Loucy (cell line): ENCODE measurements around the gene MUC13.
"Not testable (repeated sequence)": the region's sequence is repeated elsewhere in the genome, so short reads cannot be mapped to it uniquely, and the experiment has no call there.

Source experiments
- H2AFZ ChIP-seq: fragments of 200-600 bp; sonication (generic); 2 replicates; pipeline ENCODE4 v1.6.0; 2016; ENCODE audit warnings: antibody characterized with exemption, mild to moderate bottlenecking, low read length, moderate library complexity
- H3F3A ChIP-seq: fragments of 200-600 bp; 2 replicates; pipeline ENCODE4 v1.6.0; 2016; ENCODE audit warnings: antibody characterized with exemption, low read depth, mild to moderate bottlenecking
- H3K27me3 ChIP-seq: fragments of 200-600 bp; sonication (generic); 2 replicates; pipeline ENCODE4 v1.6.1; 2014; ENCODE audit warnings: low read length, mild to moderate bottlenecking; ENCODE audit not compliant: insufficient read depth, poor library complexity, severe bottlenecking
- H3K36me3 ChIP-seq: fragments of 200-600 bp; sonication (generic); 2 replicates; pipeline ENCODE4 v1.6.1; 2016; ENCODE audit warnings: low read length; ENCODE audit not compliant: insufficient read depth
- H3K4me1 ChIP-seq: fragments of 200-600 bp; sonication (generic); 2 replicates; pipeline ENCODE4 v1.5.1; 2014; ENCODE audit warnings: low read length, mild to moderate bottlenecking; ENCODE audit not compliant: insufficient read depth, poor library complexity, severe bottlenecking
- H3K4me2 ChIP-seq: fragments of 200-600 bp; sonication (generic); 2 replicates; pipeline ENCODE4 v1.6.0; 2014; ENCODE audit warnings: antibody characterized with exemption, low read length, low read depth, mild to moderate bottlenecking; ENCODE audit not compliant: poor library complexity, severe bottlenecking
- H3K4me3 ChIP-seq: fragments of 200-600 bp; sonication (generic); 2 replicates; pipeline ENCODE4 v1.5.1; 2014; ENCODE audit warnings: low read length, mild to moderate bottlenecking, mixed read lengths; ENCODE audit not compliant: poor library complexity, severe bottlenecking
- H3K79me2 ChIP-seq: fragments of 200-600 bp; sonication (generic); 2 replicates; pipeline ENCODE4 v1.6.1; 2014; ENCODE audit warnings: low read length; ENCODE audit not compliant: insufficient read depth
- H3K9ac ChIP-seq: fragments of 200-600 bp; sonication (generic); 2 replicates; pipeline ENCODE4 v1.6.0; 2014; ENCODE audit warnings: mild to moderate bottlenecking, low read depth, low read length, moderate library complexity; ENCODE audit not compliant: poor library complexity, severe bottlenecking
- H3K9me2 ChIP-seq: fragments of 200-600 bp; sonication (generic); replicated peaks from 2 replicates; pipeline ENCODE4 v1.6.1; 2016; ENCODE audit warnings: low read depth, low read length, mixed read lengths
- H3K9me3 ChIP-seq: fragments of 200-600 bp; sonication (generic); 2 replicates; pipeline ENCODE4 v1.6.1; 2014; ENCODE audit warnings: mild to moderate bottlenecking, antibody characterized with exemption, low read length, low read depth; ENCODE audit not compliant: insufficient read depth
- H4K20me1 ChIP-seq: fragments of 200-600 bp; sonication (generic); 2 replicates; pipeline ENCODE4 v1.6.0; 2014; ENCODE audit warnings: antibody characterized with exemption, low read length, mild to moderate bottlenecking; ENCODE audit not compliant: insufficient read depth, poor library complexity, severe bottlenecking
- CTCF ChIP-seq: fragments of 200-600 bp; sonication (generic); conservative IDR thresholded peaks from 2 replicates; pipeline ENCODE4 v1.5.1; 2014; ENCODE audit warnings: mild to moderate bottlenecking, antibody characterized with exemption, low read length
- EZH2phosphoT487 ChIP-seq: fragments of 200-600 bp; IDR thresholded peaks from 2 replicates; pipeline ENCODE4 v1.6.1; 2018; ENCODE audit warnings: antibody characterized with exemption, mild to moderate bottlenecking, moderate library complexity, borderline replicate concordance

MUC13 gene

GRCh38 chr3:124962403-124962940, 27.9 kb upstream of the MUC13 start:
- Histone ChIP-seq H3K79me2 (no peaks in the 10 kb centered on the region), H3K9ac (no peak overlapping the region), H3F3A (no peaks in the 10 kb centered on the region), H3K4me1 (no peaks in the 10 kb centered on the region), H3K9me2 (no peaks in the 10 kb centered on the region), H4K20me1 (no peaks in the 10 kb centered on the region), H3K9me3 (no peaks in the 10 kb centered on the region), H3K27me3 (no peaks in the 10 kb centered on the region), H2AFZ (no peak overlapping the region), H3K4me2 (no peak overlapping the region), H3K36me3 (no peaks in the 10 kb centered on the region), H3K4me3 (no peak overlapping the region)
- no peak for TF ChIP-seq EZH2phosphoT487
- TF ChIP-seq CTCF = no peak

DNA sequence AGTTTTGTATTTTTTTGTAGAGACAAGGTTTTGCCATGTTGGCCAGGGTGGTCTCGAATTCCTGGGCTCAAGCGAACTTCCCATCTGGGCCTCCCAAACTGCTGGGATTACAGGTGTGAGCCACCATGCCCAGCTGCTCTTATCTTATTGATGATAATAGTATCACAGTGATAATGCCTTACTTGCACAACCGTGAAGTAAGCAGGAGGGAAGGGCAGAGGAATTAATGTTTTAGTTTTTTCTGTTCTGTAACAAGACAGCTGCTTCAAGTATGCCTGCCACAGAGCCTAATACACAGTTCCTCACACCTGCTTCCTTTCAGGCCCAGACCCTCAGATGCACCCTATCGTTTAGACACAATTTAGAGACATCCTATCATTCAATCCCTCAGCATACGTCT, 26.1 kb upstream of the MUC13 start:
- H2AFZ ChIP-seq = no peak overlapping the region
- no peaks in the 10 kb centered on the region for H4K20me1 ChIP-seq
- no peak overlapping the region for H3K4me2 ChIP-seq
- H3K79me2 ChIP-seq = no peaks in the 10 kb centered on the region
- H3K4me3 ChIP-seq = no peak overlapping the region
- no peaks in the 10 kb centered on the region for H3F3A ChIP-seq
- no peaks in the 10 kb centered on the region for H3K9me3 ChIP-seq
- no peaks in the 10 kb centered on the region for H3K27me3 ChIP-seq
- no peak overlapping the region for H3K9ac ChIP-seq
- no peaks in the 10 kb centered on the region for H3K9me2 ChIP-seq
- TF ChIP-seq EZH2phosphoT487 = no peak
- TF ChIP-seq CTCF = no peak
- H3K36me3 ChIP-seq = no peaks in the 10 kb centered on the region
- H3K4me1 ChIP-seq = no peaks in the 10 kb centered on the region

- Histone ChIP-seq H3F3A (no peaks in the 10 kb centered on the region), H2AFZ (no peak overlapping the region), H3K36me3 (no peaks in the 10 kb centered on the region), H3K27me3 (no peaks in the 10 kb centered on the region), H3K4me1 (no peaks in the 10 kb centered on the region), H3K4me2 (no peak overlapping the region), H3K4me3 (no peak overlapping the region), H3K9me2 (no peaks in the 10 kb centered on the region), H4K20me1 (no peaks in the 10 kb centered on the region), H3K79me2 (no peaks in the 10 kb centered on the region), H3K9me3 (no peaks in the 10 kb centered on the region), H3K9ac (no peak overlapping the region)
- TF ChIP-seq CTCF (no peak), EZH2phosphoT487 (no peak)
These were observed 25.6 kb upstream of the MUC13 start for GRCh38 chr3:124960105-124960504.

GRCh38 chr3:124957951-124958350, 23.4 kb upstream of the MUC13 start:
- not testable (repeated sequence) for H3K79me2 ChIP-seq, H3K9ac ChIP-seq, H3F3A ChIP-seq, H3K27me3 ChIP-seq, H3K4me3 ChIP-seq, H2AFZ ChIP-seq, H3K4me1 ChIP-seq, H4K20me1 ChIP-seq, H3K9me2 ChIP-seq, H3K4me2 ChIP-seq, H3K36me3 ChIP-seq, H3K9me3 ChIP-seq
